GM18868 (cell line): ENCODE measurements around the gene LASP1.
A peak's percentile ranks its signal among the peaks of the same experiment; 100 is the strongest.

ENCODE experiments used
- ATAC-seq: cut with Tn5 transposase; IDR thresholded peaks from one replicate; pipeline ENCODE4 v1.9.1; 2021; ENCODE audit warnings: mild to moderate bottlenecking, moderate library complexity; ENCODE audit not compliant: unreplicated experiment

Gene LASP1

GRCh38 chr17:38885728-38886642, 16.1 kb downstream of the LASP1 start:
- no peak for ATAC-seq

- no peak for ATAC-seq
These were observed 16.8 kb downstream of the LASP1 start for GRCh38 chr17:38886643-38887010.

GRCh38 chr17:38888842-38889241, 19.0 kb downstream of the LASP1 start:
- no peak for ATAC-seq

- ATAC-seq: no peak
These were observed 20.0 kb downstream of the LASP1 start for GRCh38 chr17:38889745-38890409.

GRCh38 chr17:38890410-38890746, 20.5 kb downstream of the LASP1 start:
- ATAC-seq: no peak

GRCh38 chr17:38891441-38891840, 21.6 kb downstream of the LASP1 start:
- ATAC-seq: no peak

- no peak for ATAC-seq
These were observed 22.2 kb downstream of the LASP1 start for GRCh38 chr17:38892083-38892482.

- no peak for ATAC-seq
These were observed 22.8 kb downstream of the LASP1 start for GRCh38 chr17:38892620-38893019.

- no peak for ATAC-seq
These were observed 23.3 kb downstream of the LASP1 start for GRCh38 chr17:38893113-38893512.

GRCh38 chr17:38893607-38894006, 23.7 kb downstream of the LASP1 start:
- no peak for ATAC-seq

- no peak for ATAC-seq
These were observed 24.4 kb downstream of the LASP1 start for GRCh38 chr17:38894276-38894675.

GRCh38 chr17:38896346-38896954, 26.6 kb downstream of the LASP1 start:
- no peak for ATAC-seq

GRCh38 chr17:38897176-38897575, 27.3 kb downstream of the LASP1 start:
- ATAC-seq: no peak

GRCh38 chr17:38897671-38898290, 27.9 kb downstream of the LASP1 start:
- ATAC-seq: no peak

GRCh38 chr17:38898291-38898679, 28.4 kb downstream of the LASP1 start:
- no peak for ATAC-seq

GRCh38 chr17:38898812-38899348, 29.0 kb downstream of the LASP1 start:
- peak; percentile 74 for ATAC-seq

- no peak for ATAC-seq
These were observed 29.6 kb downstream of the LASP1 start for GRCh38 chr17:38899421-38899820.

- no peak for ATAC-seq
These were observed 31.3 kb downstream of the LASP1 start for GRCh38 chr17:38900978-38901656.

- ATAC-seq: no peak
These were observed 33.5 kb downstream of the LASP1 start for GRCh38 chr17:38903404-38903803.

- no peak for ATAC-seq
These were observed 35.0 kb downstream of the LASP1 start for GRCh38 chr17:38904892-38905291.

- no peak for ATAC-seq
These were observed 35.5 kb downstream of the LASP1 start for GRCh38 chr17:38905375-38905774.
